Measurements from ENCODE around the gene MCMBP. TPM values are rescaled to one million over a fixed set of nuclear protein-coding genes. Genes with fewer than 3 reads are reported as not detected.

Gene MCMBP
- total RNA-seq, 1 experiment from 2014 or later, result 87.1 TPM

DNA sequence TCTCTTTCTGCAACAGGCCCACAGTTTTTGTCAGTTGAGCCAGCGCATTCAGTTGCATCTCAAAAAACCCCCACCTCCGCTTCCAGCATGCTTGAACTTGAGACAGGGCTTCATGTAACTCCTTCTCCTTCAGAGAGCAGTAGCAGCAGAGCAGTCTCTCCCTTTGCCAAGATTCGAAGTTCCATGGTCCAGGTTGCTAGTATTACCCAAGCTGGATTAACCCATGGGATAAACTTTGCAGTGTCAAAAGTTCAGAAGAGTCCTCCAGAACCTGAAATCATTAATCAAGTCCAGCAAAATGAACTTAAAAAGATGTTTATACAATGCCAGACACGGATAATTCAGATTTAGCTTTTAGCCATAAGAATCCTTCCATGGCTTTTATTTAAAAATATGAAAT is 45.2 kb downstream of the MCMBP start:
- H4K5ac ChIP-seq (ENCODE audit: insufficient read length, low read depth, low read length), result no peak overlapping the region
- no peak overlapping the region for H4K8ac ChIP-seq (replicated peaks; ENCODE audit: insufficient read length, low read depth, low read length)
- no peak overlapping the region for H2BK20ac ChIP-seq (ENCODE audit: low read depth, low read length, poor library complexity, severe bottlenecking)
- H3K23me2 ChIP-seq (ENCODE audit: insufficient read length, low read depth, low read length, poor library complexity, severe bottlenecking), result no peaks in the 10 kb centered on the region
- no peak overlapping the region for H2BK12ac ChIP-seq (ENCODE audit: insufficient read length, low read depth, low read length)
- no peaks in the 10 kb centered on the region for H3K79me2 ChIP-seq (ENCODE audit: insufficient read depth, low read length)
- no peak overlapping the region for H2AFZ ChIP-seq (ENCODE audit: low read length)
- no peak overlapping the region for H3T11ph ChIP-seq (ENCODE audit: low read length)
- no peak overlapping the region for H3K18ac ChIP-seq (ENCODE audit: insufficient read length, low read depth, low read length)
- no peak overlapping the region for H2BK15ac ChIP-seq (ENCODE audit: low read depth, low read length)
- H3K14ac ChIP-seq (ENCODE audit: insufficient read depth, low read length), result no peak overlapping the region
- no peak overlapping the region for H3K4ac ChIP-seq (ENCODE audit: low read depth, low read length)
- no peak overlapping the region for H3K23ac ChIP-seq (ENCODE audit: insufficient read length, low read depth, low read length)
- Mint-ChIP-seq H3K27me3 (ENCODE audit: low read depth) (no peaks in the 10 kb centered on the region), H3K36me3 (ENCODE audit: insufficient read depth in 1 of 3, low read depth in 3 of 3) (peaks cover 20 to 87% (median 71%) of the 10 kb centered on the region in 3 experiments; a peak in 6 of 7 replicates), H3K4me3 (no peak overlapping the region), H3K4me1 (no peaks in the 10 kb centered on the region), H3K9me3 (no peaks in the 10 kb centered on the region), H3K27ac (peak overlapping the region in 2 of 3 experiments; percentile 12 to 48; a peak in 2 of 7 replicates)
- H3K4me1 ChIP-seq (ENCODE audit: insufficient read depth, low read length), result no peaks in the 10 kb centered on the region
- H3K27ac ChIP-seq (ENCODE audit: insufficient read length, low read depth, low read length), result no peak overlapping the region
- H2AK5ac ChIP-seq (ENCODE audit: insufficient read length, low read length), result no peak overlapping the region
- no peak overlapping the region for H3K56ac ChIP-seq (ENCODE audit: insufficient read length, low read depth, low read length)
- TF ChIP-seq, protein P1, sequence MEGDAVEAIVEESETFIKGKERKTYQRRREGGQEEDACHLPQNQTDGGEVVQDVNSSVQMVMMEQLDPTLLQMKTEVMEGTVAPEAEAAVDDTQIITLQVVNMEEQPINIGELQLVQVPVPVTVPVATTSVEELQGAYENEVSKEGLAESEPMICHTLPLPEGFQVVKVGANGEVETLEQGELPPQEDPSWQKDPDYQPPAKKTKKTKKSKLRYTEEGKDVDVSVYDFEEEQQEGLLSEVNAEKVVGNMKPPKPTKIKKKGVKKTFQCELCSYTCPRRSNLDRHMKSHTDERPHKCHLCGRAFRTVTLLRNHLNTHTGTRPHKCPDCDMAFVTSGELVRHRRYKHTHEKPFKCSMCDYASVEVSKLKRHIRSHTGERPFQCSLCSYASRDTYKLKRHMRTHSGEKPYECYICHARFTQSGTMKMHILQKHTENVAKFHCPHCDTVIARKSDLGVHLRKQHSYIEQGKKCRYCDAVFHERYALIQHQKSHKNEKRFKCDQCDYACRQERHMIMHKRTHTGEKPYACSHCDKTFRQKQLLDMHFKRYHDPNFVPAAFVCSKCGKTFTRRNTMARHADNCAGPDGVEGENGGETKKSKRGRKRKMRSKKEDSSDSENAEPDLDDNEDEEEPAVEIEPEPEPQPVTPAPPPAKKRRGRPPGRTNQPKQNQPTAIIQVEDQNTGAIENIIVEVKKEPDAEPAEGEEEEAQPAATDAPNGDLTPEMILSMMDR (conservative IDR thresholded peaks at IDR 0.05), result no peak
- no peaks in the 10 kb centered on the region for H3K27me3 ChIP-seq (ENCODE audit: insufficient read depth, low read length)
- no CpG with 5 or more reads among the region's 4 CpGs for WGBS (ENCODE audit: extremely low coverage, insufficient read length, low lambda C conversion rate)
- H3K4me2 ChIP-seq (ENCODE audit: insufficient read depth, insufficient read length, low read length), result no peak overlapping the region
- H4K20me1 ChIP-seq (ENCODE audit: control insufficient read depth, insufficient read depth, insufficient read length), result no peaks in the 10 kb centered on the region
- no peak overlapping the region for H2BK120ac ChIP-seq (ENCODE audit: low read depth, low read length, poor library complexity, severe bottlenecking)
- no peak overlapping the region for H2BK5ac ChIP-seq (ENCODE audit: insufficient read length, low read length)
- H3K79me1 ChIP-seq (ENCODE audit: insufficient read depth, low read depth, low read length, poor library complexity, severe bottlenecking), result no peaks in the 10 kb centered on the region
- H3K9ac ChIP-seq (ENCODE audit: extremely low read depth, insufficient read length, low read length), result no peak overlapping the region
- H3K9me3 ChIP-seq (ENCODE audit: control insufficient read depth, low read depth, low read length), result no peaks in the 10 kb centered on the region
- DNase-seq, result no peak
- H4K91ac ChIP-seq (ENCODE audit: insufficient read length, low read depth, low read length), result no peak overlapping the region
